ENCODE measurements around the gene TGFA. TPM values are rescaled to one million over a fixed set of nuclear protein-coding genes. Genes with fewer than 3 reads are reported as not detected.

The TGFA gene
- total RNA-seq, 1 experiment from 2014 or later = 50.1 TPM

- TF ChIP-seq ZBTB33 (IDR thresholded peaks at IDR 0.05; ENCODE audit: extremely low read depth, insufficient replicate concordance, low read length) = peak; percentile 58
- peak; percentile 45 for TF ChIP-seq ZFX (IDR thresholded peaks at IDR 0.05)
- TF ChIP-seq POLR2A (IDR thresholded peaks at IDR 0.05; ENCODE audit: borderline replicate concordance, extremely low read depth, insufficient read depth, insufficient read length) = peak; percentile 5
- TF ChIP-seq CEBPB (IDR thresholded peaks at IDR 0.05; ENCODE audit: low read depth) = no peak; the same call in 1 of the 2 replicates
These were observed at the start of gene TGFA (continued) for GRCh38 chr2:70553584-70554337.

- CTCF ChIA-PET = interaction anchor here (1.6 kb wide), 1 partner anchor 14 kb away, joined by 5 read pairs; no protein-coding TSS in a partner anchor
- Histone ChIP-seq H3K79me2 (ENCODE audit: insufficient read depth, low read length) (no peaks in the 10 kb centered on the region), H4K20me1 (ENCODE audit: insufficient read depth) (no peaks in the 10 kb centered on the region), H3K9me3 (ENCODE audit: control insufficient read depth in 1 of 2, insufficient read depth in 1 of 2, low read depth in 1 of 2, low read length in 2 of 2) (no peaks in the 10 kb centered on the region), H3K9ac (ENCODE audit: low read length) (no peak overlapping the region), H3K4me1 (ENCODE audit: control insufficient read depth in 1 of 2, insufficient read depth in 2 of 2, low read length in 2 of 2) (peaks cover 0 to 1% of the 10 kb centered on the region in 2 experiments; a peak in 2 of 4 replicates), H3K4me3 (replicated peaks in 1 of 2; ENCODE audit: low read depth in 1 of 2, low read length in 2 of 2) (no peak overlapping the region), H3K4me2 (ENCODE audit: low read length) (no peak overlapping the region), H2AFZ (ENCODE audit: low read depth, low read length, poor library complexity, severe bottlenecking) (peak overlapping the region; percentile 72), H3K36me3 (ENCODE audit: control insufficient read depth in 1 of 2, insufficient read depth in 2 of 2, low read length in 2 of 2) (no peaks in the 10 kb centered on the region), H3K9me2 (ENCODE audit: insufficient read depth) (no peaks in the 10 kb centered on the region), H3K27me3 (ENCODE audit: insufficient read depth, low read length) (no peaks in the 10 kb centered on the region), H3K27ac (ENCODE audit: low read depth, low read length) (no peak overlapping the region)
- no peak for TF ChIP-seq EGR1 (IDR thresholded peaks at IDR 0.05; ENCODE audit: low read depth)
- POLR2A ChIA-PET = no interaction called here
- RAD21 ChIA-PET (ENCODE audit: low non-redundant PET in 1 of 2, low total read pairs in 2 of 2, uncharacterized antibody in 2 of 2, unreplicated experiment in 2 of 2) = no interaction called here
- ATAC-seq (no peak), DNase-seq (ENCODE audit: low read depth, low spot score) (no peak)
- intact Hi-C loops (cut with micrococcal nuclease) = no loop called here
- BruUV-seq (replicated peaks) = no TSS peak
These were observed 49.4 kb upstream of the TGFA start for GRCh38 chr2:70603066-70603465.

Data from HCT116 (cell line).